ENCODE results near the gene HAGHL. TPM values are rescaled to one million over a fixed set of nuclear protein-coding genes. Genes with fewer than 3 reads are reported as not detected.
A peak's percentile ranks its signal among the peaks of the same experiment; 100 is the strongest.

The HAGHL gene
- total and polyA plus RNA-seq, 2 experiments from 2014 or later = 15.5 to 31.5 TPM

DNA sequence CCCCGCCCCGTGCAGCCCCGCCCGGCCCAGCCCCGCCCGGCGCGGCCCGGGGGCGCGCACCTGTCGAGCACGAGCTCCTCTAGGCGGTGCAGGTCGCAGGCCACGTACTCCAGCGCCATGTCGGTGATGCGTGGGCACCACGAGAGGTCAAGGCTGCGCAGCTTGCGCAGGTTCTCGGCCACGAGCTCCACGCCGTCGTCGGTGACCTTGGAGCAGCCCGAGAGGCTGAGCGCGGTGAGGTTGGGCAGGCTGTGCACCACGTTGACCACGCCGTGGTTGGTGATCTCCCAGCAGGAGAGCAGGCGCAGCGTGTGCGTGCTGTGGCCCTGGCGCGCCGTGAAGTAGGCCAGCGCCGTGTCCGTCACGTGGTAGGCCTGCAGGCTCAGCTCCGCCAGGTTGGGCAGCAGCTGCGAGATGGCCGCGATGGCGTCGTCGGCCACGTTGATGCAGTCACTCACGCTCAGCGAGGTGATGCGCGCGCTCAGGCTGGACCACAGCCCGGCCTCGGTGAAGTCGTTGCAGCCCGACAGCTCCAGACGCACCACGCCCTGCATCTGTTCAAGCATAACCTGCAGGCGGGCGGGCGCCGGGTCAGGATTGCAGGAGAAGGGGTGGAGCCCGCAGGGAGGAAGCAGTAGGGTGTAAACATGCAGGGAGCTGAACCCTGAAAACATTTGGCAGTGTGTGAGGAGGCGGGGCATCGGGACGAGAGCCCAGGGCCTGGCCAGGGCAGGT, 31.4 kb upstream of the HAGHL start:
- H3K4me3 ChIP-seq = no peak overlapping the region
- peaks cover 4% of the 10 kb centered on the region for H3K4me1 ChIP-seq (ENCODE audit: insufficient read depth)
- H3K27ac ChIP-seq = no peak overlapping the region
- no peaks in the 10 kb centered on the region for H3K36me3 ChIP-seq (replicated peaks; ENCODE audit: insufficient read depth, low read depth)
- no peak overlapping the region for H2AFZ ChIP-seq
- no peaks in the 10 kb centered on the region for H4K20me1 ChIP-seq (ENCODE audit: insufficient read depth, poor library complexity, severe bottlenecking)
- no peaks in the 10 kb centered on the region for H3K79me2 ChIP-seq
- peaks cover 72% of the 10 kb centered on the region for H3K27me3 ChIP-seq
- H3K9me3 ChIP-seq (ENCODE audit: low read depth) = no peaks in the 10 kb centered on the region
- peak overlapping the region; percentile 67 for H3K4me2 ChIP-seq
- no peaks in the 10 kb centered on the region for H3K9me2 ChIP-seq (replicated peaks; ENCODE audit: insufficient read depth)
- no peak for DNase-seq (ENCODE audit: low spot score)
- WGBS (ENCODE audit: low lambda C conversion rate, missing lambda C conversion rate) = 12% methylated on average over 60 of the region's 71 CpGs
- TF ChIP-seq EZH2phosphoT487 (IDR thresholded peaks at IDR 0.05; ENCODE audit: low read depth, severe bottlenecking, unreplicated experiment) = no peak
- no peak for TF ChIP-seq EZH2 (IDR thresholded peaks at IDR 0.05; ENCODE audit: borderline replicate concordance)

DNA sequence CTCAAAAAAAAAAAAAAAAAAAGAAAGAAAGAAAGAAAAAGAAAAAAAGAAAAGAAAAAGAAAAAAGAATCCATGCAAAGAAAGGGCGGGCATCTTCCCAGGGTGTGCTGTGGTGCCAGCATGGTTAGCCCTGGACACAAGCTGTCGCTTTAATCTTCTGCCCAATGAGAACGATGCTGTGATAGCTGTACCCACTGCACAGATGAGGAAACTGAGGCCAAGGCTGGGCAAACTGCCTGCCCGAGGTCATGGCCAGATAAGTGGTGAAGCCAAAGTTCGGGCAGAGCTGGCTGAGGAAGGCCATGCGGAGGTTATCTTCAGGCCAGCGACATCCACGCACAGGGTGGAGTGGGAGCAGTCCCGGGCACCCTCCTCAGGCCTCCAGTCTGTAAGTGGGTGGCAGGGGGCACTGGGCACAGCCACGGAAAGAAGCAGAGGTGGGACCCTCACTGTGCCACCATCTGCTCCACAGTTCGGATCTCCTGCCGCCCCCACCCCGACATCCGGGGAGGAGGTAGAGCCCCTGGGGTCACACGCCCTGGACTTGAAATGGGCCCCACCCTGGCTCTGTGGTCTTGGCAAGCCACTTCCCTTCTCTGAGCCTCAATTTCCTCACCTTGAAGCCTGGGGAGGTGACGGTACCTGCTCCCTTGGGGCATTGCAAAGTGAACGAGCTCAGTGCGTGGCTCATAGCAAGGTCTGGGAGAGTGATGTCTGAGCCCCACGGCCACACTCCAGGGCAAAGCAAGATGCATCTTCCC, 27.8 kb upstream of the HAGHL start:
- no peaks in the 10 kb centered on the region for H3K9me2 ChIP-seq (replicated peaks; ENCODE audit: insufficient read depth)
- peaks cover 84% of the 10 kb centered on the region for H3K27me3 ChIP-seq
- no peaks in the 10 kb centered on the region for H3K79me2 ChIP-seq
- no peaks in the 10 kb centered on the region for H3K36me3 ChIP-seq (replicated peaks; ENCODE audit: insufficient read depth, low read depth)
- H2AFZ ChIP-seq = no peak overlapping the region
- H4K20me1 ChIP-seq (ENCODE audit: insufficient read depth, poor library complexity, severe bottlenecking) = no peaks in the 10 kb centered on the region
- H3K4me1 ChIP-seq (ENCODE audit: insufficient read depth) = peaks cover 4% of the 10 kb centered on the region
- H3K4me3 ChIP-seq = no peak overlapping the region
- no peak overlapping the region for H3K4me2 ChIP-seq
- H3K27ac ChIP-seq = no peak overlapping the region
- TF ChIP-seq, protein P1, sequence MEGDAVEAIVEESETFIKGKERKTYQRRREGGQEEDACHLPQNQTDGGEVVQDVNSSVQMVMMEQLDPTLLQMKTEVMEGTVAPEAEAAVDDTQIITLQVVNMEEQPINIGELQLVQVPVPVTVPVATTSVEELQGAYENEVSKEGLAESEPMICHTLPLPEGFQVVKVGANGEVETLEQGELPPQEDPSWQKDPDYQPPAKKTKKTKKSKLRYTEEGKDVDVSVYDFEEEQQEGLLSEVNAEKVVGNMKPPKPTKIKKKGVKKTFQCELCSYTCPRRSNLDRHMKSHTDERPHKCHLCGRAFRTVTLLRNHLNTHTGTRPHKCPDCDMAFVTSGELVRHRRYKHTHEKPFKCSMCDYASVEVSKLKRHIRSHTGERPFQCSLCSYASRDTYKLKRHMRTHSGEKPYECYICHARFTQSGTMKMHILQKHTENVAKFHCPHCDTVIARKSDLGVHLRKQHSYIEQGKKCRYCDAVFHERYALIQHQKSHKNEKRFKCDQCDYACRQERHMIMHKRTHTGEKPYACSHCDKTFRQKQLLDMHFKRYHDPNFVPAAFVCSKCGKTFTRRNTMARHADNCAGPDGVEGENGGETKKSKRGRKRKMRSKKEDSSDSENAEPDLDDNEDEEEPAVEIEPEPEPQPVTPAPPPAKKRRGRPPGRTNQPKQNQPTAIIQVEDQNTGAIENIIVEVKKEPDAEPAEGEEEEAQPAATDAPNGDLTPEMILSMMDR (IDR thresholded peaks at IDR 0.05; ENCODE audit: poor library complexity) = no peak
- TF ChIP-seq EZH2phosphoT487 (IDR thresholded peaks at IDR 0.05; ENCODE audit: low read depth, severe bottlenecking, unreplicated experiment) (no peak), EZH2 (IDR thresholded peaks at IDR 0.05; ENCODE audit: borderline replicate concordance) (no peak)
- 79% methylated on average over 18 of the region's 19 CpGs for WGBS (ENCODE audit: low lambda C conversion rate, missing lambda C conversion rate)
- H3K9me3 ChIP-seq (ENCODE audit: low read depth) = no peaks in the 10 kb centered on the region
- DNase-seq (ENCODE audit: low spot score) = no peak

DNA sequence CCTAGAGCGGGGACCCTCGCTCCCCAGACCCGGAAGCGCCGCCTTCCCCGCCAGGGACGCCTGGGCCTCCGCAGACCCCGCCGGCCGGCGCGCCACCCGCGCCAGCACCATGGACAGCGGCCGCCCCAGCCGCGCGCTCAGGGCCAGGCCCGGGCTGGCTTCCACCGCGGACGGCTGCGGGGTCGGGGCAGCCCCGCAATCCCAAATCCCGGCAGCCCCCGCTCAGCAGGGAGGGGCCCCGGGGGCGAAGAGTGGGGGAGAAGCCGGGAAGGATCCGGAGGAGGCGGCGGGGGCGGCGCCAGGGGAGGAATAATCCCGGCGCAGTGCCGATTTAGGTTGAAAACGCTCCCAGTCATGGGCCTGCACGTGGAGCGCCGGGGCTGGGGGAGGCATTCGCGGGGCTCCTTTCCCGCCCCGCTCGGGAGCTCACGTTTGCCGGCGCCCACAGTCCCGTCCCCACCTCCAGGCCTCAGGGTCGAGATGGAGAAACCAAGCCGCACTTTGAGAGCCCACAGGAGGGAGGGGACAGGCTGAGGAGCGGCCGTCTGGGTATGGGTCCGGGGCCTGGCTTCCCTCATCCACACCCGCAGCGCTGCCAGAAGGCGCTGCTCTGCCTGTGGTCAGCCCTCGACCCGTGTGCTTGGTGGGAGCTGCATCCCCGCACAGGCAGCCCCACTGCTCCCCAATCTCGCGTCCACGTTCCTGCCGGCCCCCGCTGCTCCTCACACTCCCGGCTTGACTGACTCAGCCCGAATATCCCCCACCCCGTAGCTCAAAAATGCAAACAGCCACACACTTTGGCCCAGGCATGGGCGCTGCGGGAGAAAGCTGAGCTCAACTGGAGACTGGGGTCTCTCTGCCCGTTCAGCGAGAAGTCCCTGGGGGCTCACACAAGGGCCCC, 26.0 kb upstream of the HAGHL start:
- Histone ChIP-seq H3K36me3 (replicated peaks; ENCODE audit: insufficient read depth, low read depth) (no peaks in the 10 kb centered on the region), H3K27ac (no peak overlapping the region), H4K20me1 (ENCODE audit: insufficient read depth, poor library complexity, severe bottlenecking) (no peaks in the 10 kb centered on the region), H3K9me3 (ENCODE audit: low read depth) (no peaks in the 10 kb centered on the region), H2AFZ (no peak overlapping the region), H3K4me3 (no peak overlapping the region), H3K79me2 (no peaks in the 10 kb centered on the region), H3K4me1 (ENCODE audit: insufficient read depth) (no peaks in the 10 kb centered on the region), H3K9me2 (replicated peaks; ENCODE audit: insufficient read depth) (no peaks in the 10 kb centered on the region), H3K27me3 (peaks cover 79% of the 10 kb centered on the region), H3K4me2 (peak overlapping the region; percentile 67)
- 18% methylated on average over 50 of the region's 76 CpGs for WGBS (ENCODE audit: low lambda C conversion rate, missing lambda C conversion rate)
- peak; percentile 75 for DNase-seq (ENCODE audit: low spot score)
- TF ChIP-seq EZH2phosphoT487 (IDR thresholded peaks at IDR 0.05; ENCODE audit: low read depth, severe bottlenecking, unreplicated experiment) = no peak
- TF ChIP-seq, protein P1 (IDR thresholded peaks at IDR 0.05; ENCODE audit: poor library complexity) = no peak
- peak; percentile 74 for TF ChIP-seq EZH2 (IDR thresholded peaks at IDR 0.05; ENCODE audit: borderline replicate concordance)
